SK-N-SH treated with all-trans-retinoic acid at 6 μM for 48 hours (cell line): ENCODE results near the gene HTR1B.

Experiments
- CREB5 ChIP-seq: fragments of 250-450 bp; sonication (Bioruptor Pico); IDR thresholded peaks from 2 replicates; pipeline ENCODE4 v1.5.1; 2020; ENCODE audit warnings: low read depth, mild to moderate bottlenecking, moderate library complexity
- CSDC2 ChIP-seq: fragments of 250-450 bp; sonication (Bioruptor Pico); IDR thresholded peaks from 2 replicates; pipeline ENCODE4 v1.5.0; 2020; ENCODE audit warnings: mild to moderate bottlenecking, moderate library complexity
- ISL1 ChIP-seq: fragments of 250-450 bp; sonication (Bioruptor Pico); IDR thresholded peaks from 2 replicates; pipeline ENCODE4 v2.1.2; 2022; ENCODE audit warnings: mild to moderate bottlenecking, moderate library complexity
- PATZ1 ChIP-seq: fragments of 250-450 bp; sonication (Bioruptor Pico); IDR thresholded peaks from 2 replicates; pipeline ENCODE4 v1.8.0; 2020; ENCODE audit warnings: mild to moderate bottlenecking, moderate library complexity, borderline replicate concordance
- POU6F1 ChIP-seq: fragments of 250-450 bp; sonication (Bioruptor Pico); IDR thresholded peaks from 2 replicates; pipeline ENCODE4 v1.8.0; 2021; ENCODE audit warnings: low read depth, mild to moderate bottlenecking, moderate library complexity, borderline replicate concordance
- RARB ChIP-seq: fragments of 250-450 bp; sonication (Bioruptor Pico); IDR thresholded peaks from 2 replicates; pipeline ENCODE4 v1.8.0; 2021; ENCODE audit warnings: mild to moderate bottlenecking, moderate library complexity
- TOX ChIP-seq: fragments of 250-450 bp; sonication (Bioruptor Pico); IDR thresholded peaks from 2 replicates; pipeline ENCODE4 v1.8.0; 2021; ENCODE audit warnings: mild to moderate bottlenecking, moderate library complexity, borderline replicate concordance
- ZFP3 ChIP-seq: fragments of 250-450 bp; sonication (Bioruptor Pico); IDR thresholded peaks from 2 replicates; pipeline ENCODE4 v1.5.0; 2020; ENCODE audit warnings: mild to moderate bottlenecking, moderate library complexity
- ZFP30 ChIP-seq: fragments of 450-650 bp; formaldehyde crosslinking; IDR thresholded peaks from 2 replicates; pipeline ENCODE4 v1.5.0; 2022; ENCODE audit warnings: mild to moderate bottlenecking, moderate library complexity
- ZNF8 ChIP-seq: fragments of 450-650 bp; formaldehyde crosslinking; IDR thresholded peaks from 2 replicates; pipeline ENCODE4 v1.5.0; 2020; ENCODE audit warnings: mild to moderate bottlenecking, moderate library complexity
- TF ChIP-seq, protein P1 (sequence below): fragments of 250-450 bp; sonication (Bioruptor Pico); IDR thresholded peaks from 2 replicates; pipeline ENCODE4 v1.5.1; 2021; ENCODE audit warnings: mild to moderate bottlenecking, moderate library complexity

DNA sequence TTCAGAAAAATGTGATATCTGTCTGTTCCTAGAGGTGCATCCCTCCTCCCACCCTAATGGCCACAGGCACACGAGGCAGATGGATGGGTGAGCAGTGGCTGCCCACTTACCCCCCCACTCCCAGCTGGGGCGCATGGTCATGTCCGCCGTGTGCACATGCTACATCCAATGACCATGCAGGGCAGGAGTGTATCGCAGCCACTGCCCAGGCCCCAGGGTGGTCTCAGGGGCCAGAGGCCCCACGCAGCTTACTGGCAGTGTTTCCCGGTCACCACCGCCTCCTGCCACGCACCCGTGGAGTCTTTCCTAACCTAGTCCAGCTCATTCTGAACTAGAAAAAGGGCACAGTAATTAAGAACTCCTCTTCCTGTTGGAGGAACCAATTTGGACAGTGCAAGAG, 11.7 kb upstream of the HTR1B start:
- TF ChIP-seq CREB5 (CRISPR knock-in tag) (no peak), PATZ1 (CRISPR knock-in tag) (no peak), ZNF8 (no peak), CSDC2 (no peak), RARB (CRISPR knock-in tag) (no peak), POU6F1 (CRISPR knock-in tag) (no peak), ZFP3 (no peak), TOX (CRISPR knock-in tag) (no peak), ZFP30 (CRISPR knock-in tag) (no peak), ISL1 (no peak)
- TF ChIP-seq, protein P1, sequence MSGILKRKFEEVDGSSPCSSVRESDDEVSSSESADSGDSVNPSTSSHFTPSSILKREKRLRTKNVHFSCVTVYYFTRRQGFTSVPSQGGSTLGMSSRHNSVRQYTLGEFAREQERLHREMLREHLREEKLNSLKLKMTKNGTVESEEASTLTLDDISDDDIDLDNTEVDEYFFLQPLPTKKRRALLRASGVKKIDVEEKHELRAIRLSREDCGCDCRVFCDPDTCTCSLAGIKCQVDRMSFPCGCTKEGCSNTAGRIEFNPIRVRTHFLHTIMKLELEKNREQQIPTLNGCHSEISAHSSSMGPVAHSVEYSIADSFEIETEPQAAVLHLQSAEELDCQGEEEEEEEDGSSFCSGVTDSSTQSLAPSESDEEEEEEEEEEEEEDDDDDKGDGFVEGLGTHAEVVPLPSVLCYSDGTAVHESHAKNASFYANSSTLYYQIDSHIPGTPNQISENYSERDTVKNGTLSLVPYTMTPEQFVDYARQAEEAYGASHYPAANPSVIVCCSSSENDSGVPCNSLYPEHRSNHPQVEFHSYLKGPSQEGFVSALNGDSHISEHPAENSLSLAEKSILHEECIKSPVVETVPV (CRISPR knock-in tag) = no peak
